NCI-H82 treated with DMSO at 0.1 percent for 48 hours (cell line): Measurements from ENCODE around the gene SPTSSA.
"Not testable (repeated sequence)": the region's sequence is repeated elsewhere in the genome, so short reads cannot be mapped to it uniquely, and the experiment has no call there.

Experiments
- DNase-seq: peaks from one replicate; lab custom pipeline; 2025; ENCODE audit not compliant: unreplicated experiment; lab: John Stamatoyannopoulos, UW

Gene SPTSSA

GRCh38 chr14:34462132-34462893, at the start of gene SPTSSA:
SPTSSA (minus strand) TSS chr14:34462240; CDS start chr14:34462207, 33 bp downstream.
- peak; percentile 59 for DNase-seq

- DNase-seq, result no peak
Observed at GRCh38 chr14:34507884-34508283, 45.8 kb upstream of the SPTSSA start.

- DNase-seq, result no peak
Observed at GRCh38 chr14:34507459-34507858, 45.4 kb upstream of the SPTSSA start.

GRCh38 chr14:34505124-34505491, 43.1 kb upstream of the SPTSSA start:
- DNase-seq, result not testable (repeated sequence)

- not testable (repeated sequence) for DNase-seq
Observed at GRCh38 chr14:34504027-34504426, 42.0 kb upstream of the SPTSSA start.

- DNase-seq, result no peak
Observed at GRCh38 chr14:34502545-34503225, 40.6 kb upstream of the SPTSSA start.

- no peak for DNase-seq
Observed at GRCh38 chr14:34502001-34502400, 40.0 kb upstream of the SPTSSA start.

GRCh38 chr14:34501004-34501580, 39.1 kb upstream of the SPTSSA start:
- no peak for DNase-seq

GRCh38 chr14:34498684-34499412, 36.8 kb upstream of the SPTSSA start:
- DNase-seq, result peak; percentile 37

GRCh38 chr14:34496679-34497513, 34.9 kb upstream of the SPTSSA start:
- DNase-seq, result no peak

GRCh38 chr14:34496007-34496678, 34.1 kb upstream of the SPTSSA start:
- DNase-seq, result no peak

- DNase-seq, result no peak
Observed at GRCh38 chr14:34489324-34489723, 27.3 kb upstream of the SPTSSA start.

GRCh38 chr14:34488528-34488927, 26.5 kb upstream of the SPTSSA start:
- DNase-seq, result no peak

GRCh38 chr14:34484726-34485125, 22.7 kb upstream of the SPTSSA start:
- DNase-seq, result no peak

- no peak for DNase-seq
Observed at GRCh38 chr14:34482463-34482862, 20.4 kb upstream of the SPTSSA start.

- no peak for DNase-seq
Observed at GRCh38 chr14:34479694-34480093, 17.7 kb upstream of the SPTSSA start.

- no peak for DNase-seq
Observed at GRCh38 chr14:34478261-34478660, 16.2 kb upstream of the SPTSSA start.

GRCh38 chr14:34476036-34476435, 14.0 kb upstream of the SPTSSA start:
- not testable (repeated sequence) for DNase-seq

GRCh38 chr14:34475163-34475562, 13.1 kb upstream of the SPTSSA start:
- DNase-seq, result no peak

- DNase-seq, result peak; percentile 33
Observed at GRCh38 chr14:34474187-34474679, 12.2 kb upstream of the SPTSSA start.
